ENCODE measurements around the gene LPP. TPM values are rescaled to one million over a fixed set of nuclear protein-coding genes. Genes with fewer than 3 reads are reported as not detected.

The LPP gene
- total RNA-seq, 2 donors from 2014 or later, result 1,568 to 1,607 TPM

- Histone ChIP-seq H3K27ac (no peak overlapping the region), H3K4me3 (no peak overlapping the region), H3K4me1 (ENCODE audit: control insufficient read depth in 1 of 2, low read depth in 2 of 2) (peaks cover 15 to 52% of the 10 kb centered on the region in 2 donors), H3K27me3 (replicated peaks; ENCODE audit: insufficient read depth) (no peaks in the 10 kb centered on the region), H3K9me3 (no peaks in the 10 kb centered on the region), H3K36me3 (no peaks in the 10 kb centered on the region)
- no peak for ATAC-seq (ENCODE audit: insufficient number of reproducible peaks, low FRiP score, low read depth)
- TF ChIP-seq, protein P1, sequence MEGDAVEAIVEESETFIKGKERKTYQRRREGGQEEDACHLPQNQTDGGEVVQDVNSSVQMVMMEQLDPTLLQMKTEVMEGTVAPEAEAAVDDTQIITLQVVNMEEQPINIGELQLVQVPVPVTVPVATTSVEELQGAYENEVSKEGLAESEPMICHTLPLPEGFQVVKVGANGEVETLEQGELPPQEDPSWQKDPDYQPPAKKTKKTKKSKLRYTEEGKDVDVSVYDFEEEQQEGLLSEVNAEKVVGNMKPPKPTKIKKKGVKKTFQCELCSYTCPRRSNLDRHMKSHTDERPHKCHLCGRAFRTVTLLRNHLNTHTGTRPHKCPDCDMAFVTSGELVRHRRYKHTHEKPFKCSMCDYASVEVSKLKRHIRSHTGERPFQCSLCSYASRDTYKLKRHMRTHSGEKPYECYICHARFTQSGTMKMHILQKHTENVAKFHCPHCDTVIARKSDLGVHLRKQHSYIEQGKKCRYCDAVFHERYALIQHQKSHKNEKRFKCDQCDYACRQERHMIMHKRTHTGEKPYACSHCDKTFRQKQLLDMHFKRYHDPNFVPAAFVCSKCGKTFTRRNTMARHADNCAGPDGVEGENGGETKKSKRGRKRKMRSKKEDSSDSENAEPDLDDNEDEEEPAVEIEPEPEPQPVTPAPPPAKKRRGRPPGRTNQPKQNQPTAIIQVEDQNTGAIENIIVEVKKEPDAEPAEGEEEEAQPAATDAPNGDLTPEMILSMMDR (IDR thresholded peaks at IDR 0.05), result no peak
- DNase-seq (ENCODE audit: low spot score), result no peak
Measured at GRCh38 chr3:188817103-188817934, 663.4 kb downstream of the LPP start.

GRCh38 chr3:188817935-188818269 is 663.9 kb downstream of the LPP start:
- TF ChIP-seq, protein P1 (IDR thresholded peaks at IDR 0.05), result no peak
- ATAC-seq (ENCODE audit: insufficient number of reproducible peaks, low FRiP score, low read depth) (no peak), DNase-seq (ENCODE audit: low spot score) (no peak)
- no peak overlapping the region for H3K27ac ChIP-seq
- H3K4me3 ChIP-seq, result no peak overlapping the region
- H3K4me1 ChIP-seq (ENCODE audit: control insufficient read depth in 1 of 2, low read depth in 2 of 2), result peaks cover 16 to 58% of the 10 kb centered on the region in 2 donors
- H3K27me3 ChIP-seq (replicated peaks; ENCODE audit: insufficient read depth), result no peaks in the 10 kb centered on the region
- no peaks in the 10 kb centered on the region for H3K9me3 ChIP-seq
- no peaks in the 10 kb centered on the region for H3K36me3 ChIP-seq

- Histone ChIP-seq H3K9me3 (no peaks in the 10 kb centered on the region), H3K36me3 (no peaks in the 10 kb centered on the region), H3K4me3 (no peak overlapping the region), H3K27ac (no peak overlapping the region), H3K27me3 (replicated peaks; ENCODE audit: insufficient read depth) (no peaks in the 10 kb centered on the region), H3K4me1 (ENCODE audit: control insufficient read depth in 1 of 2, low read depth in 2 of 2) (peaks cover 19 to 62% of the 10 kb centered on the region in 2 donors)
- TF ChIP-seq, protein P1 (IDR thresholded peaks at IDR 0.05), result no peak
- ATAC-seq (ENCODE audit: insufficient number of reproducible peaks, low FRiP score, low read depth), result no peak
- DNase-seq (ENCODE audit: low spot score), result no peak
Measured at GRCh38 chr3:188818282-188818681, 664.3 kb downstream of the LPP start.

DNA sequence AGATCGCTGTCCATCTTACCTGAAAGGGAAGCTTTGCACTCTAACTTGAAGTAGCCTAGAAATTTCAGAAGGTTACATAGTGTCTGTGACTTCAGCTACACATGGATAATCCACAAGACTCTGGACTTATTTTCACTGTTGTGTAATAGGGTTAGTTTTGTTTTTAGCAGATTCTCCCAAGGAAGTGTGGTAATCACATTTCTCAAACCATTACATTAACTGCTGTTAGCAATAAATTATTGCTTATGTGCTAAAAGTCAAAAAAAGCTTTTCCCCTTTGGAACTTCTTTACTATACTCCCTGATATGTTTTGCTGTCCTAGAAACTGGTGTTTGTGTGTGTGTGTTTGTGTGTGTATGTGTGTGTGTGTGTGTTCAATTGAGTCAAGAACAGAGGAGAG is 666.0 kb downstream of the LPP start:
- Histone ChIP-seq H3K36me3 (no peaks in the 10 kb centered on the region), H3K9me3 (no peaks in the 10 kb centered on the region), H3K27me3 (replicated peaks; ENCODE audit: insufficient read depth) (no peaks in the 10 kb centered on the region), H3K27ac (peak overlapping the region in 1 of 2 donors; percentile 6), H3K4me3 (no peak overlapping the region), H3K4me1 (ENCODE audit: control insufficient read depth in 1 of 2, low read depth in 2 of 2) (peaks cover 16 to 73% of the 10 kb centered on the region in 2 donors)
- no peak for ATAC-seq (ENCODE audit: insufficient number of reproducible peaks, low FRiP score, low read depth)
- TF ChIP-seq, protein P1 (IDR thresholded peaks at IDR 0.05), result no peak
- no peak for DNase-seq (ENCODE audit: low spot score)

DNA sequence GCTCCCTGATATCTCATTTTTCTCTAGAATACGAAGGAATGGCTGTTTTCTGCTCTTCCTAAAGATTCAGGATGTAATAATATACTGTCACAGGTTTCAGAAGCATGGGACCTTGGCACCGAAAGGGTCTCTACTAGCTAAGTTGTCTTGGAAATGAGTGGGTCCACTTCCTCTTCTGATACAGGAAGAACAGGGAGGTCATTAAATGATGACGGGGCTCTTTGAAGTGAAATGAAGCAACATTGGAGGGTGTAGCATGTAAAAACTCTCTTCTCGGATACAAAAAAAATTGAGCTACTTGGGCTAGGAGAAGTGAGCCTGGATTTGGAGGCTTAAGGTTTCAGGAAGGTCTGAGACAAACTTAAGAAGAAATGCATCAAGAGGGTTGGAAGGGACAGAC is 668.0 kb downstream of the LPP start:
- peaks cover 12 to 80% of the 10 kb centered on the region in 2 donors for H3K4me1 ChIP-seq (ENCODE audit: control insufficient read depth in 1 of 2, low read depth in 2 of 2)
- H3K27ac ChIP-seq, result no peak overlapping the region

More for the DNA sequence above, 668.0 kb downstream of the LPP start:
- DNase-seq (ENCODE audit: low spot score), result no peak
- TF ChIP-seq, protein P1 (IDR thresholded peaks at IDR 0.05), result no peak
- no peaks in the 10 kb centered on the region for H3K27me3 ChIP-seq (replicated peaks; ENCODE audit: insufficient read depth)
- ATAC-seq (ENCODE audit: insufficient number of reproducible peaks, low FRiP score, low read depth), result no peak
- H3K4me3 ChIP-seq, result no peak overlapping the region
- no peaks in the 10 kb centered on the region for H3K36me3 ChIP-seq
- H3K9me3 ChIP-seq, result no peaks in the 10 kb centered on the region
